GDM1 (cell line): ENCODE measurements around the gene WNT7A.
"Not testable (repeated sequence)": the region's sequence is repeated elsewhere in the genome, so short reads cannot be mapped to it uniquely, and the experiment has no call there.

ENCODE experiments used
- DNase-seq: peaks from one replicate; lab custom pipeline; 2025; lab: John Stamatoyannopoulos, UW

Gene WNT7A

DNA sequence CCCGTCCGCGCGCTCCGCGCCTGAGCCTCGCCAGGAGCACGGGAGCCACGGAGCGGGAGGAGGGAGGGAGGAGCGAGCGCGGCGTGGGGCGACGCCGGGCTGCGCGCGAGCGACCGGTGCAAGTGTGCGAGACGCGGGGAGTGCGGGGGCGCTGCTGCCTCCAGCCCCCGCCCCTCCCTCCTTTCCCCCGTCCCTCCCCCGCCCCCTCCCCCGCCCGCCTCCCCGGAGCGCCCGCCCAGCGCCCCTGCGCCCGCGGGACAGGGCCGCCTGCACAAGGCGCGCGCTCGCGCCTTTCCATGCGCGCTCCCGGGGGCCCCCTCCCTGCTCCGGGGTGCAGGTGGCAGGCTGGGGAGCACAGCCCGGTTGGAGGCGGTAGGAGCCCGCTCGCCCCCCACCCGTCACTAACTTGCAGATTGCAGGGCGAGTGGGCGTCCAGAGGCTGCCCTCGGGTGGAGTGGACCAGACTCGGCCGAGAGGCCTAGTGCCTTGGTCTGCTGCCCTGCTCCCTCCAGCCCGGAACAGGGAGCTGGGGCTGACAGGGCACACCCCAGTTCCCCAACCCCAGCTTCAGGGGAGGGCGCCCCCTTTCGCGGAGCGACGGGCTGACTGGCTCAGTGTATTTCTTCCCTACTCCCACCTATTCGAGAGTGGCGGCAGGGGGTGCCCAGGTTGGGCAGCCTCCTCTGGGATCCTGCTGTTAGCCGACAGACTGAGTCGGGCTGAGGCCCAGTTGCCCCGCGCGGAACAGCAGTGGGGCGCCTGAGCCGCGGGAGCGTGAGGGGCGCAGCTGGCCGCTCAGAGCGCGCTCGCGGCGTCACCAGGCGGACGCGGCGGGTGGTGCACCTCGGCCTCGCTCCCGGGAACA, at the start of gene WNT7A:
Gene WNT7A (minus strand): TSS at position 126 of the 865 bp plus-strand sequence. CDS start 255 bp downstream, outside the sequence.
- DNase-seq: no peak

DNA sequence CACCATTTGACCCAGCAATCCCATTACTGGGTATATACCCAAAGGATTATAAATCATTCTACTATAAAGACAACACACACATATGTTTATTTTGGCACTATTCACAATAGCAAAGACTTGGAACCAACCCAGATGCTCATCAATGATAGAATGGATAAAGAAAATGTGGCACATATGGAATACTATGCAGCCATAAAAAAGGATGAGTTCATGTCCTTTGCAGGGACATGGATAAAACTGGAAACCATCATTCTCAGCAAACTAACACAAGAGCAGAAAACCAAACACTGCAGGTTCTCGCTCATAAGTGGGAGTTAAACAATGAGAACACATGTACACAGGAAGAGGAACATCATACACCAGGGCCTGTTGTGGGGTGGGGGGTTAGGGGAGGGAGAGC, 48.9 kb upstream of the WNT7A start:
- not testable (repeated sequence) for DNase-seq

- DNase-seq: no peak
Observed at GRCh38 chr3:13927295-13927694, 47.4 kb upstream of the WNT7A start.

DNA sequence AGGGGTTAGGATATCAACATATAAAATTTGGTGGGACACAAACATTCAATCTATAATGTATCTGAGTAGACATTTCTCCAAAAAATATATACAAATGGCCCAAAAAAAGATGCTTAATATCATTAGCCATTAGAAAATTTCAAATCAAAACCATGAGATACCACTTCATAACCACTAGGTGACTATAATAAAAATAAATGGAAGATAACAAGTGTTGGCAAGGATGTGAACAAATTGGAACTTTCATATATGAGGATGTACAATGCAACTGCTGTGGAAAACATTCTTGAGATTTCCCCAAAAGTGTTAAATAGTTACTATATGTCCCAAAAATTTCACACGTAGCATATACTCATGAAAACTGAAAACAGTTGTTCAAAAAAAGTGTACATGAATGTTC, 36.5 kb upstream of the WNT7A start:
- DNase-seq: no peak

GRCh38 chr3:13902648-13903238, 22.9 kb upstream of the WNT7A start:
- DNase-seq: no peak

DNA sequence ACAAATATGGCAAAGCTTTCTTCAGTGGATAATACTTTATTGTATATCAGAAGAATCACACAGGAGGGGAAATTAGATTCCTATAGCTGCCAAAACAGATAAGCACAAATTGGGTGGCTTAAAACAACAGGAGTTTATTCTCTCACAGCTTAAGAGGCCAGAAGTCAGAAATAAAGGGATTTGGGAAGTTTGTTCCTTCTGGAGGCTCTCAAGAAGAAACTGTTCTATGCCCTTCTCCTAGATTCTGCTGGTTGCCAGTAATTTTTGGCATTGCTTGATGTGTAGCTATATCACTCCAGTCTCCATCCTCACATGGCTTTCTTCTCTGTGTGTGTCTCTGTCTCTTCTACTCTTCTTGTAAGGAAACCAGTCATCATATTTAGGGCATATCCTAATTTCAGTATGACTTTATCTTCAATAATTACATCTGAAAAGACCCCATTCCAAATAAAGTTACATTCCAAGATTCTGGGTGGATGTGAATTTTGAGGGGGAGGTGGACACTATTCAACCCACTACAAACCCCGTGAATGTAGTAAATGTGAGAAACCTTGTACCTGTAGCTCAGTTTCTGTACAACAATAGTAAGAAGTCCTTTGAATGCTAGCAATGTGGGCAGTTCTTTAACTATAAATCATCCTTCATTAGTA, 22.2 kb upstream of the WNT7A start:
- no peak for DNase-seq

DNA sequence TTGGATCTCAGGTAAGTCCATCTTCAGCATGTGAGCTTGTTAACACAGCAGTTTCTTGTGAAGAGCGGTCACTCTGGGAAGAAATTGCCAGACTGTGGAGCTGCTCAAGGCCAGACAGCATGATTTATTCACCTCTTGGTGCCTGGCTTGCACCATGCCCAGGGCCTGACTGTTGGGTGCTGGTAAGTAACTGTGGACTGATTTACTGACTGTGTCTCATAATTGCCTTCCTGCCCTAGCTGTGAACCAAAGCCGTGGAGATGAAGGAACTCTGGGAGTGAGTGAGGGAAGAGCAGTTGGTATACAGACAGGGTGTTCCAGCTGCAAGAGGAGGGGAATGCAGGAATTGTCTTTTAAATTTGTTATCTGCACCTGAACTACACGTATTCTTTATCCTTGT, 18.5 kb upstream of the WNT7A start:
- no peak for DNase-seq

DNA sequence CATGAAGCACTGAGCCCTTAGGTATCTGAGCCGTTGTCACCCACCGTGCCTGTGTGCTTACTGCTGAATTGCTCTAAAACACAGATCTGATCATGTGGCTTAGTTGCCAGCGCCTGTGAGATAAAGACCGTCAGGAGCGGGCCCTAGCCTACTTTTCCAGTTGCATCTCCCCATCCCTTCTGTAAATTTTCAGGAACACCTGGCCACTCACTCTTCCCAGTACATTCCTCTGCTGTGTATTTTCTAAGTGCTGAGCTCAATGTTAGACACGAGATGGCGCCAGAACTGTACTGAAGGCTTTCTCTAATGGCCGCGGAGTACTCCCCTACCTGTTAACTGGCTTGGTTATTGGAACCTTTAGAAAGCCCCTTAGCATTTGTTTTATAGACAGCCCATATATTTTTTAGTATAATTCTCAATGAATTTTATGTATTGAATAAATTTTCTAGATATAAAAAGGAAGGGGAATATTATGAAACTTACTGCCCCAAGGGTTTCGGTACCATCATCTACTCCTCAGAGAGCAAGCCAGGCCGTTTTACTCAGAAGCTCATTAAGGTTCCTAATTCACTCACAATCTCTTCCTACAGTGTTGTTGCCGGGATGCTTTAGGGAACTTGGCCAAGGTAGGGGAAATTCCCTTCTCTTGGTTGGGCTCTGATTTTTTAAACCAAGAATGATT, 16.7 kb upstream of the WNT7A start:
- peak; percentile 40 for DNase-seq

DNA sequence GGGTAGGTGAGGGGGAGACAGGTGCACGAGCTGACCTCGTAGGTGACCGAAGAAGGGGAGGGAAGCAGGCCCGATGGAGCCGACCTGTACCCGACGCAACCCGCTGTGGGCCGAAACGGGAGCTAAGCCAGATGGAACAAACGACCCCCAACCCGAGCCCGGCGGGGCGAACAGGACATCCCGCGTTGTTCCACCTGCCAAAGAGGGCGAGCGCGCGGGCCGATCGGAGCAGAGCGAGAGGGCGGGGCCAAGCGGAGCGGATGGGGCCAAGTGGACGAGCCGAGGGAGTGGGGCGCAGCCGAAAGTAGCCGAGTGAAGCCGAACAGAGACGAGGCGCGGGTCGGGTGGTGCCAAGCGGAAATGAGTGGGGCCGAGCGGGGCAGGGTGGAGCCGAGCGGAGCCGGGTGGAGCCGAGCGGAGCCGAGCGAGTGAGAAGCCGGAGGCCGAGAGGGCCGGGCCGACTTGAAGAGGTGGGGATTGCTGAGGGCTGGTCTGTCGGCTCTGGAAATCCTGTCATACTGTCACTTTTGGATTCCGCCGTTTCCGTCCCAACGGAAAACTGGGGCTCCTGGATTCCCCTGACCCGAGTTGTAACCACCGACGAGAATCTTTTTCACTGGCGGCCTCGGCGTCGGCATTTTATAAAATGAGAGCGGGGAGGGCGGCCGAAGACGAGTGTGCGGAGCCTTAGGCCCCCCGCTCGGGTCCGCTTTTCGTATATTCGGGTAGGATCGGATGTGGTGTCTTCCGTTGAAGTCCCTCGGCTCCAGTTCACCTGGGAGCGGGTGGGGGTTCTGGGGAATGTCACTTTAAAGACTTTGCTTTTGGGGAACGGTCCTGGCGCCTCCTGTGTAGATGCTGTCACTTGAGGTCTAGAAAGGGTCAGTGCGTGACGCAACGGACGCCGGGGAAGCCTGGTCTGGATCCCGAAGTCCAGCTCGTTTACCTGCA, 15.6 kb upstream of the WNT7A start:
- DNase-seq: no peak

- no peak for DNase-seq
Observed at GRCh38 chr3:13894807-13895154, 14.9 kb upstream of the WNT7A start.

DNA sequence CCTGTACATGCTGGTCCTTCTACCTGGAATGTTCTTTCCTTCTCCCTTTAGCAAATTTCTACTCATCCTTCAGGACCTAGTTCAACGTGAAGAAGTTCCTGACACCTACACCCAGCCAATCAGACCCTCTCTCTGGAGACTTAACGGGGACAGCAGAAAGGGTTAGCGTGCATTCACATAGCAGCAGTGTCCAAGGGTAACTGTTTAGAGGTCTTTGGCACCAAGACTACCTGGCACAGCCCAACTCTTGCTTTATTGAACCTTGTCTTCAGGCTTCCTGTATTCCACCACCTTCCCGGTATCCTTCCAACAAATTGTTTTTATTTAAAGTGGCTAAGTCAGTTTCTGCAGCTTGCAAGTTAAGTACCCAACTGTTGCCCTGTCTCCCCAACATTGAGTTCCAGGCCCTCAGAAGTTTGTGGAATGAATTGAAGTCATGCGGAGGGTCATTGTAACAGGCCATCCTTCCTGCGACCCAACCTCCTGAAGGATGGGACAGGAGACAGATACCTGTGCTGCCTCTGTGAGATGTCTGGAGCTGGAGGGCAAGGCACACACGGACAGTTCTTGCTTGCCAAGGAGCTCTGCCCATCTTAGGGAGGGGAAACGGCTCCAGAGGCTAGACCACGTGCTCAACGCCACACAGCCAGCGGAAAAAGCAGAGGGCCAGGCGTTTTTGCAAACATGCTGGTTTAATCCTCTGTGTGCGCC, 14.4 kb upstream of the WNT7A start:
- DNase-seq: no peak

GRCh38 chr3:13892304-13892703, 12.4 kb upstream of the WNT7A start:
- DNase-seq: no peak

- no peak for DNase-seq
Observed at GRCh38 chr3:13891492-13892073, 11.7 kb upstream of the WNT7A start.

DNA sequence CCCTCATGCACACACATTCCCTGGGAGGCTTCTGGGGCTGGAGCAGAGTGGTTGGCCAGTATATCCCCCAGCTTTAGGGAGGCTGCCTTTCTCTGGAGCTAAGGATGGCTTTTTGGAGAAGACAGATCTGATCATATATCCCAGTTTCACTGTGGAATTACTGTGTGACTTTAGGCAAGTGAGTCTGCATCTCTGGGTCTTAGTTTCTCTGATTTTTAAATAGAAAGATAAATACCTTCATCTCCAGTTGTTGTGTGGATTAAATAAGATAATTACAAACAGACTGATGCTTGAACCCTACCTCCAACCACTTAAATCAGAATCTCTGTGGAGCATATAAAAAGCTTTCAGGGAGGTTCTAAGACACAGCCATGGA, 11.1 kb upstream of the WNT7A start:
- no peak for DNase-seq

- peak; percentile 45 for DNase-seq
Observed at GRCh38 chr3:13890377-13891016, 10.6 kb upstream of the WNT7A start.

- DNase-seq: no peak
Observed at GRCh38 chr3:13888576-13888975, 8.7 kb upstream of the WNT7A start.

DNA sequence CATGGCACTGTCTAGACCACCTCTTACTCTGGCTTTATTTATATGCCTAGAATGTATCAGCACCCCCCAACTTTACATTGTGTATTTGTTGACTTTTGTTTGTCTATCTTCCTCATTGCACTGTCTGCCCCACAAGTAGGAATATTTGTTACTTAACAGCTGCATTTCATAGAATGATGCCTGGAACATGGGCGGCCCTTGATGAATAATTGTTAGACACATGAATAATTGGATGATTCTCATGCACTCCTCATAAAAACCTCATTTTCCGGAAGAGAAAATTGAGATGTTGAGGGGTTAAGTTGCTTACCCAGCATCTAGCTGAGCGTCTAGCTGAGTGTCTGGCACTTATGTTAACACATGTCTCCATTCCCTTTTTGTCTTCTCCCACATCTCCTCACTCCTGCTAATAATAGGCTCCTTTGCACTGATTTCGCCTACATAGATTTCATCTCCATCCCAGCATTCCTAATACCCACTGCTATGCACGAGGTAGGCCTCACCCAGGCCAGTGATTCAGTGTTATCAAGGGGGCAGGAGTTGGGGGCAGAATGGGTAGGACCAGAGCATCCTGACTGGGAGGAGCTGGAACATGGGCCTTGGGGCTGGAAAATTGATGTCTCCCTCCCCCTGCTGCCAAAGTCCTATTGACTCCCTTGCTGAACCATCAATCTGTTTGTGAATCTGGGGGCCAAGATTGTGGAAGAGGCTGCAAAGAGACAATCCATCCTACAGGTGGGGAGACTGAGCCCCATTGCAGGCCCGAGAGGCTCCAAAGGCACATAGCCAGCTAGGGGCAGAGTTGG, 7.8 kb upstream of the WNT7A start:
- DNase-seq: no peak

- no peak for DNase-seq
Observed at GRCh38 chr3:13886593-13887129, 6.8 kb upstream of the WNT7A start.

- no peak for DNase-seq
Observed at GRCh38 chr3:13885704-13886010, 5.8 kb upstream of the WNT7A start.
